Activated CD4-positive, alpha-beta T cell treated with anti-CD3 and anti-CD28 coated beads for 36 hours (primary cell): ENCODE results near the gene IKZF2. TPM values are rescaled to one million over a fixed set of nuclear protein-coding genes. Genes with fewer than 3 reads are reported as not detected.
"Not testable (repeated sequence)": the region's sequence is repeated elsewhere in the genome, so short reads cannot be mapped to it uniquely, and the experiment has no call there.

ENCODE experiments used
- ATAC-seq: fragments of 200-7000 bp; cut with Tn5 transposase; one replicate; pipeline ENCODE4 v1.10.0; 2021; ENCODE audit warnings: mild to moderate bottlenecking, moderate library complexity
- CTCF ChIA-PET: fragments of 350-600 bp; sonication (Branson Sonifier 250); formaldehyde crosslinking; loops from one replicate; lab custom pipeline; 2021; ENCODE audit warnings: antibody characterized with exemption; lab: Charles Lee
- POLR2A ChIA-PET: fragments of 350-600 bp; sonication (Branson Sonifier 250); formaldehyde crosslinking; loops from one replicate; lab custom pipeline; 2021; ENCODE audit warnings: antibody characterized with exemption, inconsistent platforms; lab: Charles Lee
- DNase-seq: peaks from one replicate; pipeline ENCODE4 v3.0.0-alpha.2; 2020
- H3K27ac Mint-ChIP-seq: one replicate; pipeline ENCODE4 v1.8.0; 2021; ENCODE audit warnings: mixed read lengths
- H3K27me3 Mint-ChIP-seq: one replicate; pipeline ENCODE4 v1.8.0; 2021; ENCODE audit warnings: mixed read lengths
- H3K36me3 Mint-ChIP-seq: one replicate; pipeline ENCODE4 v1.8.0; 2021; ENCODE audit warnings: low read depth, mixed read lengths
- H3K4me1 Mint-ChIP-seq: one replicate; pipeline ENCODE4 v1.8.0; 2021; ENCODE audit warnings: mixed read lengths
- H3K4me3 Mint-ChIP-seq: one replicate; pipeline ENCODE4 v1.8.0; 2021; ENCODE audit warnings: mild to moderate bottlenecking, moderate library complexity, mixed read lengths
- H3K9me3 Mint-ChIP-seq: one replicate; pipeline ENCODE4 v1.8.0; 2021; ENCODE audit warnings: low read depth, mixed read lengths
- intact Hi-C, 2 experiments: fragments of 100-400 bp; cut with DNase I in 1 of 2; cut with micrococcal nuclease in 1 of 2; formaldehyde crosslinking; loops; one replicate each; pipeline versions ENCODE4 v1.14.2 to v1.15.1; 2022 to 2024; cut with DNase I, micrococcal nuclease
- total RNA-seq, 2 experiments: library from RNA; stranded (reverse); gene quantifications; one replicate each; pipeline ENCODE4 v1.2.3, GENCODE V29; 2021

The IKZF2 gene
- total RNA-seq, 2 experiments from 2014 or later: 6.3 to 8.3 TPM

DNA sequence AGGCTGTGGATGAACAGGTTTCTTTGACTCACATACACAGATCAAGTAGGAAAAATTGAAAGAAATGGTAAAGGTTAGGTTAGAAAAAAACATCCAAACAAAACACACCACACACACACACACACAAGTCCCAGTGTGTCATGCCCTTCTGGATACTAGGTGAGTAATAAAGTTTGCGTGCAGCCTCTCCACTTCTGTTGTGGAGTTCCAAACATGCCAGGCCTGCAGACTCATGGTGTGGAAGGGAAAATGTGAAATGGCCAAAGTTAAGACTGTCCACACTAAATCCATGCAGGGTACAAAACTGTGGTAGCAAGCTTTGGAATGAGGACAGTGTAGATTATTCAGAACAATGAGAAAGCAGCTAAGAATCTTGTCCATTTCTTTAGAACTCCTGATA lies 114.6 kb downstream of the IKZF2 start:
- ChIA-PET CTCF (no interaction called here), POLR2A (no interaction called here)
- intact Hi-C loops: no loop called here
- no peak overlapping the region for H3K27ac Mint-ChIP-seq
- no peaks in the 10 kb centered on the region for H3K9me3 Mint-ChIP-seq
- H3K4me1 Mint-ChIP-seq: peaks cover 34% of the 10 kb centered on the region
- no peak overlapping the region for H3K4me3 Mint-ChIP-seq
- H3K27me3 Mint-ChIP-seq: peaks cover 1% of the 10 kb centered on the region
- no peaks in the 10 kb centered on the region for H3K36me3 Mint-ChIP-seq
- ATAC-seq (no peak), DNase-seq (no peak)

DNA sequence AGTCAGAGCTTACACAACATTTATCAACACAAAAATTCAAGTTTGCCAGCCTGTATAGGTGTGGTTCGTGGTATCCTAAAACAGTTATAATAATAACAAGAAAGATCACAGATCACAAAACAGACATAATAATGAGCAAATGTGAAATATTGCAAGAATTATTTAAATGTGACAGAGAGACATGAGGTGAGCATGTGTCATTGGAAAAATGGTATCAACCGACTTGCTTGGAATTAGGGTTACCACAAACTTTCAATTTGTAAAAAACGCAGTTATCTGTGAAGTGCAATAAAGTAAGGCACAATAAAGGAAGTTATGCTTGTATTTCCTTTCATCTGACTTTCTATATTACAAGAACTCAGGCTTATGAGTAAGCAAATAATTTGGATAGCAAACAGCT lies 116.8 kb downstream of the IKZF2 start:
- peak; percentile 64 for ATAC-seq
- ChIA-PET CTCF (interaction anchor here (0.6 to 1.6 kb wide), 3 partner anchors 12 to 824 kb away, joined by 3 to 6 read pairs (median 3); no protein-coding TSS in a partner anchor), POLR2A (interaction anchor here (1.4 kb wide), 1 partner anchor 12 kb away, joined by 6 read pairs; no protein-coding TSS in a partner anchor)
- intact Hi-C loops: loop anchor here (1.0 to 2.0 kb wide), 4 partner anchors 12 to 85 kb away; no protein-coding TSS in a partner anchor
- Mint-ChIP-seq H3K4me1 (peaks cover 39% of the 10 kb centered on the region), H3K9me3 (no peaks in the 10 kb centered on the region), H3K27me3 (peaks cover 1% of the 10 kb centered on the region), H3K4me3 (no peak overlapping the region), H3K27ac (no peak overlapping the region), H3K36me3 (no peaks in the 10 kb centered on the region)
- no peak for DNase-seq

DNA sequence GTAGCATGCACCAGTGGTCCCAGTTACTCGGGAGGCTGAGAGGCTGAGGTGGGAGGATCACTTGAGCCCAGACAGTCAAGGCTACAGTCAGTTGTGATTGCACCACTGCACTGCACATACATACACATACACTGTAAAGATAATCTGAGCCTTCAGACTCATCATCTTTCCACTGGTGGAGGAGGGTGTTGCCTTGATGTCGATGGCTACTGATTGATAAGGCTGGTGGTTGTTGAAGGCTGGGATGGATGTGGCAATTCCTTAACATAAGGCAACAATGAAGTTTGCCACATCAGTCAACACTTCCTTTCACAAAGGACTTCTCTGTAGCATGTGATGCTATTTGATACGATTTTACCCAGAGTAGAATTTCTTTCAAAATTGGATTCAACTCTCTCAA lies 118.8 kb downstream of the IKZF2 start:
- DNase-seq: no peak
- intact Hi-C loops: no loop called here
- Mint-ChIP-seq H3K4me1 (peaks cover 32% of the 10 kb centered on the region), H3K36me3 (no peaks in the 10 kb centered on the region), H3K27ac (no peak overlapping the region), H3K27me3 (peaks cover 1% of the 10 kb centered on the region), H3K4me3 (no peak overlapping the region), H3K9me3 (no peaks in the 10 kb centered on the region)
- no peak for ATAC-seq
- ChIA-PET POLR2A (no interaction called here), CTCF (no interaction called here)

DNA sequence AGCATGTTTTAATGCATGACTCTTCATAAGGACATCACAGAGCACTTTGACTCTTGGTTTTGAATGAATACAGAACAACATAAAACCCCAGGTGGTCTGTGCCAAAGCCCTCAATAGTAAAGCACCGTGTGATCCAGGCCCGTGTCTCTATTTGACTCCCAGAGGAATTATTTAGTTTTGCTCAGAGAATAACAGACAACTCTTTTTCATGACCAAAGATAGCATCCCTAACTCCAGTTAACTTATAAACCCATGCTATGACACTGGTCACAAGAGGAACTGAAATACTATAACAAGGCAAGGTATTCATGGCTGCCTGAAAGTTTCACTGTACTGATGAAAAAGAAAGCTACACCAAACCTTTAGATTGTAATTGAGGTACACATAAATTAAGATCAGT lies 128.4 kb downstream of the IKZF2 start:
- no peak for DNase-seq
- H3K4me1 Mint-ChIP-seq: peaks cover 23% of the 10 kb centered on the region
- CTCF ChIA-PET: interaction anchor here (0.6 to 1.2 kb wide), 3 partner anchors 12 to 183 kb away, joined by 3 to 6 read pairs (median 3); no protein-coding TSS in a partner anchor
- H3K4me3 Mint-ChIP-seq: no peak overlapping the region
- POLR2A ChIA-PET: no interaction called here
- intact Hi-C loops: loop anchor here (1.0 to 5.0 kb wide), 7 partner anchors 11 to 226 kb away; no protein-coding TSS in a partner anchor
- ATAC-seq: no peak
- H3K9me3 Mint-ChIP-seq: no peaks in the 10 kb centered on the region
- no peak overlapping the region for H3K27ac Mint-ChIP-seq
- H3K27me3 Mint-ChIP-seq: peaks cover 8% of the 10 kb centered on the region
- peaks cover 2% of the 10 kb centered on the region for H3K36me3 Mint-ChIP-seq

DNA sequence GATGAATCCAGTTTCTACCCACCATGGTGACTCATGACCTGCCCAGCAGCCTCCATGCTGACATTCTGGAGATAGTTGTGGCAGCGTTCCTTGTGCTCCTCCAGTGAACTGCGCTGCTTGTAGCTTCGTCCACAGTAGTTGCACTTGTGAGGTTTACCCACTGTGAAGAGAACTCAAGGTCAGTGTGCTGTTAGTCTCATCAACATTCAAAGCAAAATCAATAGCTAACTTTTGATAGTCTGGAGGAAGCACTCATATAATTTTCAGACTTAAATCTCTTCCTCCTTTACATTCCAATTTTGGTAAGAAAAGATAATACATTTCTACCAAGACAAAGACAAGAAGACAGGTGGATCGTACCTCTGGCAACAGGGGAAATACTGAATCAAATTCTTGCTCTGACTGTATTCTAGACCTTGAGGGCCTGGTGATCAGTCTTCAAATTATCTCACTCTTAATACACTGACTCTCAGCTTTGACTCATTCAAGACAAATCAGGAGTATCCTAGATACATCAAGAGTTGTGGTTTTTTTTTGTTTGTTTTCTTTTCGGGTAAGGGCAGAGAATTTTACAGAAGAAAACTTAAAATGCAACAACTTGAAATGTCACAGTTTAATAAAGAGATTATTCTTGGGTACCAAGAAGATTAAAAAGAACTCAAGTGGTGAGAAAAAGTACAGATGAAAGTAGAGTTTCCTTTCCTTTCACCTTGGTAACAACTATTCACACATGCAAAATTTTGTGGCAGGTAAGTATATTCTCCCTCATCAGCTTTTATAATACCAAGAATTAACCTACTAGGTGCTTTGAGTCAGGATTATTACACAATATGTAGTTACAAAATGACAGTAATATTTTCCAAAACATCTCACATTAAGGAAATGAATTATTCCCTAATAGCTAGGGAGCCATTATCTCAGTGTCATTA lies 129.2 kb downstream of the IKZF2 start:
- Mint-ChIP-seq H3K4me3 (peak overlapping the region; percentile 5), H3K36me3 (peaks cover 2% of the 10 kb centered on the region), H3K9me3 (no peaks in the 10 kb centered on the region), H3K27ac (peak overlapping the region; percentile 49), H3K27me3 (peaks cover 11% of the 10 kb centered on the region), H3K4me1 (peaks cover 25% of the 10 kb centered on the region)
- intact Hi-C loops: loop anchor here (1.0 to 5.0 kb wide), 7 partner anchors 12 to 225 kb away; no protein-coding TSS in a partner anchor
- ChIA-PET CTCF (interaction anchor here (1.1 to 1.4 kb wide), 3 partner anchors 9 to 111 kb away, joined by 3 to 6 read pairs (median 4); no protein-coding TSS in a partner anchor), POLR2A (interaction anchor here (0.6 to 1.0 kb wide), 2 partner anchors 12 to 67 kb away, joined by 4 to 6 read pairs; no protein-coding TSS in a partner anchor)
- ATAC-seq (peak; percentile 97), DNase-seq (peak; percentile 33)

DNA sequence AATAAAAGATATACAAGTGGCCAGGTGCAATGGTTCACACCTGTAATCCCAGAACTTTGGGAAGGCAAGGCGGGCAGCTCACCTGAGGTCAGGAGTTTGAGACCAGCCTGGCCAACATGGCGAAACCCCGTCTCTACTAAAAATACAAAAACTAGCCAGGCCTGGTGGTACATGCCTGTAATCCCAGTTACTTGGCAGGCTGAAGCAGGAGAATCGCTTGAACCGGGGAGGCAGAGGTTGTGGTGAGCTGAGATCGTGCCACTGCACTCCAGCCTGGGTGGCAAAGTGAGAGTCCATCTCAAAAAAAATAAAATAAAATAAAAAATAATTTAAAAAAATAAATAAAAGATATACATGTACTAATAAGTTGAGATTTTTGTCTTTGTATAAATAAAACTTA lies 130.5 kb downstream of the IKZF2 start:
- H3K36me3 Mint-ChIP-seq, DNase-seq, CTCF ChIA-PET, H3K9me3 Mint-ChIP-seq, ATAC-seq, H3K27ac Mint-ChIP-seq, POLR2A ChIA-PET, H3K4me3 Mint-ChIP-seq: not testable (repeated sequence)
- intact Hi-C loops: loop anchor here in 1 of 2 experiments (5.0 kb wide), 1 partner anchor 224 kb away; no protein-coding TSS in a partner anchor
- H3K27me3 Mint-ChIP-seq: peaks cover 12% of the 10 kb centered on the region
- H3K4me1 Mint-ChIP-seq: peaks cover 37% of the 10 kb centered on the region

DNA sequence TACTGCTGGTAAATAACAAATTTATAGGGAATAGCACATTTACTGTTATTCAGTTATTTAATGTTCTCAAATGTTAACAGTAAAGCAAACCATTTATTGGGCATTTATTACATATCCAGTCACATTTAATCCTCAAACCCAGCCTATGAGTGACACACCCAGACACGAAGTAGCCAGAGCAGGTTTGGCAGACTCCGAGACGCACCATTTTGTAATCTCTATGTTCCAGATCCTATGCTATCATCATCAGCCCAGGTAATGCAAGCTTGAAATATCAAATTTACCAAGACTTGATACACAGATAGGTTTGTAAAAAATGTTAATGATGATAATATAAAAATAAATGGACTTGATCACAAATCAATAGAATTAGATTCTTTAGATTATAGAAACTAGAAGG lies 131.1 kb downstream of the IKZF2 start:
- DNase-seq (no peak), ATAC-seq (no peak)
- intact Hi-C loops: loop anchor here in 1 of 2 experiments (5.0 kb wide), 1 partner anchor 223 kb away; no protein-coding TSS in a partner anchor
- peaks cover 12% of the 10 kb centered on the region for H3K27me3 Mint-ChIP-seq
- H3K4me3 Mint-ChIP-seq: no peak overlapping the region
- ChIA-PET CTCF (no interaction called here), POLR2A (no interaction called here)
- no peak overlapping the region for H3K27ac Mint-ChIP-seq
- peaks cover 44% of the 10 kb centered on the region for H3K4me1 Mint-ChIP-seq
- H3K36me3 Mint-ChIP-seq: peaks cover 2% of the 10 kb centered on the region
- H3K9me3 Mint-ChIP-seq: no peaks in the 10 kb centered on the region

DNA sequence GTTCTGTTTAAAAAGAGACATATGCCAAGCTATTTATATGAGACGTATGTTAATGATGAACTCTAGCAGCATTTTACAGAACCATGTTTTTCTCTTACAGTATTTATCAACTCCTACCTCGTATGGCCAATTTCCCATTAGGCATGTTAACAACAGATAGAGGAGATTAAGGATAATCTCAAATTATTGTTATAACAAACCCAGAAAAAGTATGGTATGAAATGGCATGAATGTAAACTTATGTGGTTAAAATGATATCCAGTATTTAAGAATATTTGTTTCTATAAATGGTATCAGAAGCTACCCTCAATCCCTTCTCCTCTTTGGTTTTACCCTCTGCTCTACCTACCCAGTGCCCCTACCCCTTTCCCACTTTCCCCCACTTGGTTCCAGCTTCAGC lies 132.0 kb downstream of the IKZF2 start:
- Mint-ChIP-seq H3K4me3 (no peak overlapping the region), H3K9me3 (no peaks in the 10 kb centered on the region), H3K27ac (no peak overlapping the region), H3K27me3 (peaks cover 15% of the 10 kb centered on the region), H3K4me1 (peaks cover 53% of the 10 kb centered on the region), H3K36me3 (peaks cover 2% of the 10 kb centered on the region)
- no peak for DNase-seq
- CTCF ChIA-PET: interaction anchor here (0.9 to 1.6 kb wide), 3 partner anchors 52 to 196 kb away, joined by 3 read pairs; no protein-coding TSS in a partner anchor
- POLR2A ChIA-PET: no interaction called here
- intact Hi-C loops: loop anchor here (5.0 kb wide), 2 partner anchors 102 to 287 kb away; no protein-coding TSS in a partner anchor
- ATAC-seq: no peak

DNA sequence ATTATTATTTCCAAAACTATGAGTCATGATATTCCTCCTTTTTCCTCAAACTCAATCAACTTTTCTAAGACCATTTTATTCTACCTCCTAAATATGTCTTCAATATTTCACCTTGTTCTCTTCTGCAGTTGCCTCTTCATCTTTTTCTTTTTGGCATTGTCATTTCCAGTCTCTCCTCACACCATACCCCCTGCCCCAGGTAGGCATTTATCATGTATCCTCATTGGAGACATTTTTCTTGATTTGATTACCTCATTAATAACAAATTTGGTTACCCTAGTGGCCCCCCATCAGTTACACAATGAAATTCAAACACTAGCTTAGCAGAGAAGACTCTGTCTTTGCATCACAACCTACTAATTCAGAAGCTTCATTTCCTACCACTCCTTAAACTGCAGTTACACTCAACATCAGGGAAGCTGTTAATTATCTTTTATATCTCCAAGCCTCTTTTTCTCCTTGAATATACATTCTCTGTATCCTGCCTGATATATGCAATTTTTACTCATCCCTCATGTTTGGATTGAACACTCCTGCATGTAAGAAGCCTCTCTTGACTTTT lies 133.0 kb downstream of the IKZF2 start:
- Mint-ChIP-seq H3K27ac (no peak overlapping the region), H3K4me1 (peaks cover 55% of the 10 kb centered on the region)

DNA sequence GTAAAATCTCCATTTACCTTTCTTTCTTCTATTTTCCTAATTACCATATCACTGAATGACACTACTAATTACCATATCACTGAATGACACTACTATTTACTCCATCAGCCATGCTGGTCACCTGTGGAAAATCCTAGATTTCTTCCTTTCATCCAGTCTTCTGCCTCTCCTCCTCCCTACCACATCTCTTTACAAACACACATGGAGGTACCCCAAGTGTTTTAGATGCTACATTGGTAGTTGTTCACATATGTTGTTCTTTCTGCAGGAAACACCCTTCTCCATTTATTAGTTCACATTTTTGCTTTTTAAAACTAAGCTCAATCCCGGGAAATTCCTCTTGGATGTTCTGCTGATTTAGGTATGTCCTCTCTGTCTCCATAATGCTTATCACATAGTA lies 134.0 kb downstream of the IKZF2 start:
- H3K9me3 Mint-ChIP-seq: no peaks in the 10 kb centered on the region
- H3K36me3 Mint-ChIP-seq: peaks cover 2% of the 10 kb centered on the region
- DNase-seq (no peak), ATAC-seq (no peak)
- H3K27me3 Mint-ChIP-seq: peaks cover 16% of the 10 kb centered on the region
- peaks cover 48% of the 10 kb centered on the region for H3K4me1 Mint-ChIP-seq
- CTCF ChIA-PET: interaction anchor here (1.4 to 1.5 kb wide), 2 partner anchors 64 to 136 kb away, joined by 3 to 4 read pairs; no protein-coding TSS in a partner anchor
- H3K4me3 Mint-ChIP-seq: no peak overlapping the region
- no peak overlapping the region for H3K27ac Mint-ChIP-seq
- POLR2A ChIA-PET: no interaction called here
- intact Hi-C loops: loop anchor here (2.0 to 5.0 kb wide), 3 partner anchors 17 to 285 kb away; no protein-coding TSS in a partner anchor

More for the DNA sequence above, 133.0 kb downstream of the IKZF2 start:
- ChIA-PET CTCF (interaction anchor here (0.6 to 1.6 kb wide), 8 partner anchors 51 to 195 kb away, joined by 3 to 4 read pairs (median 3); partner anchors contain the start of gene IKZF2), POLR2A (no interaction called here)
- intact Hi-C loops: loop anchor here (5.0 kb wide), 2 partner anchors 101 to 286 kb away; no protein-coding TSS in a partner anchor
- DNase-seq: no peak
- no peaks in the 10 kb centered on the region for H3K9me3 Mint-ChIP-seq
- peaks cover 2% of the 10 kb centered on the region for H3K36me3 Mint-ChIP-seq
- no peak overlapping the region for H3K4me3 Mint-ChIP-seq
- peaks cover 15% of the 10 kb centered on the region for H3K27me3 Mint-ChIP-seq
- ATAC-seq: no peak

DNA sequence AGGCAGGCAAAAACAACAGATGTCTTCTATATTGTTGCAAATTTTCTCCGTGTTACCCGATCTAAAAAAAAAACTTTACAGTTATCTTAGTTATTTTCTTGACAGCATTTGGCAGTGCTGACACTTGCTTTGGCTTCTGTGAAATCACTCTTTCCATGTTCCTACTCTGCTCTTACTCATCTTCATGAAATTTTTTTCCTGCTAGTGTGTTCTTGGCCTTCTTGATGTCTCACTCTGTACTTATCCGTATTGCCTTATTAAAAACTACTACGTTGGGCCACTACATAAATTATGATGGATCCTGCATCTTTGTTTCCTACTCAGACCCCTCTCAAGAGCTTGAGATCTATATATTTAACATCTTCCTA lies 134.4 kb downstream of the IKZF2 start:
- ChIA-PET POLR2A (no interaction called here), CTCF (interaction anchor here (1.4 kb wide), 1 partner anchor 136 kb away, joined by 4 read pairs; no protein-coding TSS in a partner anchor)
- Mint-ChIP-seq H3K4me1 (peaks cover 44% of the 10 kb centered on the region), H3K9me3 (no peaks in the 10 kb centered on the region), H3K36me3 (peaks cover 2% of the 10 kb centered on the region), H3K27me3 (peaks cover 17% of the 10 kb centered on the region), H3K27ac (no peak overlapping the region), H3K4me3 (no peak overlapping the region)
- DNase-seq: no peak
- ATAC-seq: peak; percentile 35
- intact Hi-C loops: loop anchor here (1.0 to 5.0 kb wide), 4 partner anchors 18 to 285 kb away; partner anchors contain the start of gene IKZF2 (in 1 of the 2)
